OCI-LY3 (cell line): ENCODE data around the gene HTR3B.

ENCODE experiments used
- CTCF ChIP-seq: fragments of 200-600, 300-600 bp; sonication (generic); IDR thresholded peaks from 2 replicates; pipeline ENCODE4 v1.5.1; 2014; ENCODE audit warnings: antibody characterized with exemption, low read length, low read depth
- EZH2phosphoT487 ChIP-seq: fragments of 200-600 bp; shearing (Covaris generic); IDR thresholded peaks from 2 replicates; pipeline ENCODE4 v1.6.1; 2018; ENCODE audit warnings: antibody characterized with exemption, mixed run types, low read depth

GRCh38 chr11:113982306-113982705, 77.7 kb downstream of the HTR3B start:
- TF ChIP-seq CTCF, result no peak
- TF ChIP-seq EZH2phosphoT487, result no peak
